AG10803 (cell line): ENCODE measurements around the gene TTC7B.
A peak's percentile ranks its signal among the peaks of the same experiment; 100 is the strongest.

Source experiments
- DNase-seq: peaks from one replicate; pipeline ENCODE4 v3.0.0; 2010; ENCODE audit warnings: low read depth
- H3K4me3 ChIP-seq: 2 replicates; pipeline ENCODE4 v1.5.1; 2011; ENCODE audit warnings: mild to moderate bottlenecking, low read length, control low read depth
- CTCF ChIP-seq: conservative IDR thresholded peaks from 2 replicates; pipeline ENCODE4 v1.5.1; 2011; ENCODE audit warnings: mild to moderate bottlenecking, low read length, control low read depth, inconsistent platforms

Gene TTC7B

GRCh38 chr14:90649557-90650135, 166.6 kb downstream of the TTC7B start:
- no peak overlapping the region for H3K4me3 ChIP-seq
- no peak for DNase-seq
- no peak for TF ChIP-seq CTCF

GRCh38 chr14:90649083-90649482, 167.1 kb downstream of the TTC7B start:
- DNase-seq = peak; percentile 50
- no peak for TF ChIP-seq CTCF
- no peak overlapping the region for H3K4me3 ChIP-seq

GRCh38 chr14:90648421-90648820, 167.8 kb downstream of the TTC7B start:
- no peak overlapping the region for H3K4me3 ChIP-seq
- TF ChIP-seq CTCF = no peak
- DNase-seq = no peak

GRCh38 chr14:90647473-90648005, 168.7 kb downstream of the TTC7B start:
- H3K4me3 ChIP-seq = no peak overlapping the region
- no peak for TF ChIP-seq CTCF
- no peak for DNase-seq

GRCh38 chr14:90645842-90646443, 170.3 kb downstream of the TTC7B start:
- no peak for TF ChIP-seq CTCF
- DNase-seq = peak; percentile 29
- H3K4me3 ChIP-seq = no peak overlapping the region

GRCh38 chr14:90644882-90645281, 171.3 kb downstream of the TTC7B start:
- peak; percentile 90 for DNase-seq
- no peak for TF ChIP-seq CTCF
- H3K4me3 ChIP-seq = no peak overlapping the region
